Tibial nerve (tissue), 3 donors: Measurements from ENCODE around the gene TNNC1.

Experiments
- CTCF ChIP-seq, 5 experiments: fragments of 200-600 bp in 3 of 5; fragments of 450-650 bp in 2 of 5; sonication (generic) in 3 of 5; IDR thresholded peaks; one replicate each; pipeline ENCODE4 v1.5.1; 2016 to 2019; ENCODE audit warnings: antibody characterized with exemption in 5 of 5, mild to moderate bottlenecking in 3 of 5, moderate library complexity in 2 of 5
- POLR2A ChIP-seq, 2 donors: fragments of 450-650 bp; IDR thresholded peaks; one replicate each; pipeline ENCODE4 v1.6.1; 2017; ENCODE audit warnings: antibody characterized with exemption in 2 of 2, mild to moderate bottlenecking in 2 of 2, moderate library complexity in 2 of 2

- TF ChIP-seq POLR2A (IDR thresholded peaks at IDR 0.05) = no peak
- TF ChIP-seq CTCF (IDR thresholded peaks at IDR 0.05) = no peak
Observed at GRCh38 chr3:52454938-52455282, 1.1 kb upstream of the TNNC1 start.
